ENCODE results near the gene ATG7.

Gene ATG7

DNA sequence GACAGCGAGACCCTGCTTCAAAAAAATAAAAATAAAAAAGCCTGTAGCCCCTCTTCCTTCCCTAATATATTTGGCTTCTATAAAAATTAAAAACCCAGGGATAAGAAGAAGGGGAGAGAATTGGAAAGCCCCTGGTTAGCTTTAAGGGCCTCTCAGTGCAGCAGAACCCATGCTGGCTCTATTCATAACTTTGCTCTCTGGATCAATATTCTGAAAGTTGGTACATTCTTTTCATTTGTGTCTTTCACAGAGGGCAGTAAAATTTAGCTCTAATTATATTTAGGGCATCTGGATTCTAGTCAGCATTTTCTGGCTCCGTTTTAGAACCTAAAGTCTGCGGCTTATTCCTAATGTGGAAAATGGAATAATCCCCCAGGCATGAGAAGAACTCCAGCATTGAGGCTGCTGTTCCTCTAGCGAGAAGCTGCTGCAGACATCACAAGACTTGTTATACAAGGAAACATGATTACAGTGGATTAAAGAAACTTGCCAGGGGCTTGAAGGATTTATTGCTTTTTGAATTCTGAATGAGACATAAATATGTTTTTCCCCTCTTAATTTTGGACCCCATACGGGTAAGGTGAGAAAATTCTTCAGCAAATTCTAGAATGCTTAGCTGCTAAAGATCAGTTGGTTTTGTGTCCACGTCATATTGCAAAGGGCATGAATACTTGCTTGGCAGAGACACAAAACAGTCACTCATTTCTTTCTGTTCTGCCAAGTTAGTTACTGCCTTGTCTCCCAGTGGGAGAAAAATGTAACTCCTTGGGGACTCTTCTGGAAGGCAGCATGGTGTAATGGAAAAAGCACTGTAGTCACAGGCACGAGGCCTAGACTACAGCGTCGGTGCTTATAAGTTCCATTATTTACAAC, 193.8 kb downstream of the ATG7 start:
- no peak for DNase-seq (ENCODE audit: low read depth)
- H3K4me3 ChIP-seq (ENCODE audit: low read depth, low read length) = no peak overlapping the region
- TF ChIP-seq, protein P1, sequence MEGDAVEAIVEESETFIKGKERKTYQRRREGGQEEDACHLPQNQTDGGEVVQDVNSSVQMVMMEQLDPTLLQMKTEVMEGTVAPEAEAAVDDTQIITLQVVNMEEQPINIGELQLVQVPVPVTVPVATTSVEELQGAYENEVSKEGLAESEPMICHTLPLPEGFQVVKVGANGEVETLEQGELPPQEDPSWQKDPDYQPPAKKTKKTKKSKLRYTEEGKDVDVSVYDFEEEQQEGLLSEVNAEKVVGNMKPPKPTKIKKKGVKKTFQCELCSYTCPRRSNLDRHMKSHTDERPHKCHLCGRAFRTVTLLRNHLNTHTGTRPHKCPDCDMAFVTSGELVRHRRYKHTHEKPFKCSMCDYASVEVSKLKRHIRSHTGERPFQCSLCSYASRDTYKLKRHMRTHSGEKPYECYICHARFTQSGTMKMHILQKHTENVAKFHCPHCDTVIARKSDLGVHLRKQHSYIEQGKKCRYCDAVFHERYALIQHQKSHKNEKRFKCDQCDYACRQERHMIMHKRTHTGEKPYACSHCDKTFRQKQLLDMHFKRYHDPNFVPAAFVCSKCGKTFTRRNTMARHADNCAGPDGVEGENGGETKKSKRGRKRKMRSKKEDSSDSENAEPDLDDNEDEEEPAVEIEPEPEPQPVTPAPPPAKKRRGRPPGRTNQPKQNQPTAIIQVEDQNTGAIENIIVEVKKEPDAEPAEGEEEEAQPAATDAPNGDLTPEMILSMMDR (IDR thresholded peaks at IDR 0.05; ENCODE audit: low read depth, low read length, missing control alignments) = no peak

DNA sequence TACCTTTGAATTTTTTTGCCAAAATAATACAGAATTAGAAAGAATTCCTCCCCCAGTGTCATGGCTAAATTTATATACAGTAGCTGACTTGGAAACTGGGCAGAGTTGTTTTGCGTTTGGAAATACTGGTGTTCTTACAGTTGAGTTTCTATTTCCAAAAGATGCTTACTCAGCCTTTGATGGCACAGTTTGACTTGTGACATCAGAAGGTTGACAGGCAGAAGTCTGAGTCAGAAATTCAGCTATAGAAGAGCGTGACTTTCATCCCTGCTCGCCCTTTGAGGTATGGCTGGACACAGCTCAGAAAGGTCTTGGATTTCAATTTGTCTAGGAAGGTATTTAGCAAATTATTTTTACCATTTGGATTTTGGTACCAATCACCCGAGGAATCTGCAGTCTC, 195.7 kb downstream of the ATG7 start:
- DNase-seq (ENCODE audit: low read depth) = no peak
- TF ChIP-seq, protein P1 (IDR thresholded peaks at IDR 0.05; ENCODE audit: low read depth, low read length, missing control alignments) = no peak
- no peak overlapping the region for H3K4me3 ChIP-seq (ENCODE audit: low read depth, low read length)

DNA sequence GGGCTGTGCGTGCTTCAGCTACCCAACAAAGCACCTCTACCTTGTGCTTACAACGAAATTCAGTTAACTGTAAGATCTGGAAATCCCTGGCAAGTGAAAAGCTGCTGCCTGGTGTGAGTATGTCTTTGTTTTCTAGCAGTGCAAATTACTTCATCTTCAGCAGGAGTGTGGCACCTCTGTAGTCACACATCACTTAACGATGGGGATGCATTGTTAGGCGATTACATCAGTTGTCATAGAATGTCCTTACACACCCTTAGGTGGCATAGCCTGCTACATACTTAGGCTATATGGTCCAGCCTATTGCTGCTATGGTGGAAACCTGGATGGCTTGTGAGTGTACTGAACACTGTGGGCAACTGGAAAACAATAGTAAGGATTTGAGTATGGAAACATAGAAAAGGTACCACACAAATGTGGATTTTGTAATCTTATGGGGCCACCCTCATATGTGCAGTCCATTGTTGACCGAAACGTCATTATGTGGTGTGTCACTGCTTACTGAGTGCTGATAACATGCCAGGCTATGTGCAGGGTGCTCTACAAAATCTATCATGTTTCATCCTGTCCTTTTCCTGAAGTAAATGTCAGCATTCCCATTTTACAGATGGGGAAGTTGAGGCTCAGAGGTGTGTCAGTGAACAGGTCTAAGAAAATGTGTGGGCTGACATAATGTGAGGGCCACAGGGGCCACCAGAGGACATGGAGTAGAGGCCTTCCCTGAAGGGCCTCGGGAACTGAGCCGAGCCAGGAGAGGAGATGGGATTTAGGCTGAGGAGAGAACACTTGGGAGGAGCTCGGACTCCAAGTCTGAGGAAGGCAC, 198.0 kb downstream of the ATG7 start:
- TF ChIP-seq, protein P1 (IDR thresholded peaks at IDR 0.05; ENCODE audit: low read depth, low read length, missing control alignments) = no peak
- no peak overlapping the region for H3K4me3 ChIP-seq (ENCODE audit: low read depth, low read length)
- DNase-seq (ENCODE audit: low read depth) = no peak

GRCh38 chr3:11475324-11475723, 203.1 kb downstream of the ATG7 start:
- H3K4me3 ChIP-seq (ENCODE audit: low read depth, low read length) = no peak overlapping the region
- no peak for DNase-seq (ENCODE audit: low read depth)
- TF ChIP-seq, protein P1 (IDR thresholded peaks at IDR 0.05; ENCODE audit: low read depth, low read length, missing control alignments) = no peak

- DNase-seq (ENCODE audit: low read depth) = no peak
- H3K4me3 ChIP-seq (ENCODE audit: low read depth, low read length) = no peak overlapping the region
- TF ChIP-seq, protein P1 (IDR thresholded peaks at IDR 0.05; ENCODE audit: low read depth, low read length, missing control alignments) = no peak
Measured at GRCh38 chr3:11476735-11477144, 204.5 kb downstream of the ATG7 start.

DNA sequence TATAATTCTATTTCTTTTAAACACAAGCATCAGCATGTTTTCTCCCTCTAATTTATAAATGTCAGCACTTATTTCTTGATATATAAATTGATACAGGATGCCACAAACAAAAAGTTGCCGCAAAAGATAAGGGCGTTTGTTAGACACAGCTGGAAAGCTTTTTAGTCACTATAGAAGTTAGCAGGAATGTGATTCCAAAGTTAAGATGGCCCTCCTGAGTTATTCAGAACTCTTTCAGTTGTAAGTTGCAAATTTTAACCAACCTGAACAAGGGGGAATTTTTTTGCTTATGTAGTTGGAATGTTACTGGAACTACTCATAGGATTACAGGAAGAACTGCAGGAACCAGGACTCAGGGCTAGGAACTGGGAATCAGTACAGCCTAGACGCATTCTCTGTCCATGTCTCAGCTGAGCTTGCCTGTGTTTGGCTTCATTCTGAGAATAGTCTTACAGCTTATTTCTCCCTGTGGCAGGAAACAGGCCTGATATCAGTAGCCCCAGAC, 205.3 kb downstream of the ATG7 start:
- TF ChIP-seq, protein P1 (IDR thresholded peaks at IDR 0.05; ENCODE audit: low read depth, low read length, missing control alignments) = no peak
- no peak overlapping the region for H3K4me3 ChIP-seq (ENCODE audit: low read depth, low read length)
- DNase-seq (ENCODE audit: low read depth) = no peak

Data from GM12864 (cell line).